H9 (cell line): ENCODE results near the gene CCDC194. TPM values are rescaled to one million over a fixed set of nuclear protein-coding genes. Genes with fewer than 3 reads are reported as not detected.

Source experiments
- DNase-seq: peaks from one replicate; pipeline ENCODE4 v3.0.0-alpha.2; 2017
- H2AFZ ChIP-seq: one replicate; pipeline ENCODE4 v1.6.1; 2013; ENCODE audit warnings: mild to moderate bottlenecking, low read length, control low read depth, moderate library complexity
- H2AK5ac ChIP-seq: 2 replicates; pipeline ENCODE4 v1.6.1; 2013; ENCODE audit warnings: low read length, control low read depth, mixed read lengths; ENCODE audit not compliant: insufficient read length
- H2BK120ac ChIP-seq: one replicate; pipeline ENCODE4 v1.6.1; 2013; ENCODE audit warnings: low read depth, mild to moderate bottlenecking, low read length, control low read depth, inconsistent platforms; ENCODE audit not compliant: poor library complexity, severe bottlenecking
- H2BK12ac ChIP-seq: 2 replicates; pipeline ENCODE4 v1.6.1; 2013; ENCODE audit warnings: low read length, control low read depth, mixed read lengths, low read depth; ENCODE audit not compliant: insufficient read length
- H2BK15ac ChIP-seq: 2 replicates; pipeline ENCODE4 v1.6.1; 2013; ENCODE audit warnings: low read depth, low read length, control low read depth
- H2BK20ac ChIP-seq: one replicate; pipeline ENCODE4 v1.6.1; 2013; ENCODE audit warnings: low read depth, mild to moderate bottlenecking, low read length, control low read depth, inconsistent platforms; ENCODE audit not compliant: poor library complexity, severe bottlenecking
- H2BK5ac ChIP-seq: 2 replicates; pipeline ENCODE4 v1.6.1; 2013; ENCODE audit warnings: low read length, control low read depth, mixed read lengths; ENCODE audit not compliant: insufficient read length
- H3K14ac ChIP-seq: 2 replicates; pipeline ENCODE4 v1.6.1; 2013; ENCODE audit warnings: low read length, control low read depth; ENCODE audit not compliant: insufficient read depth
- H3K18ac ChIP-seq: 2 replicates; pipeline ENCODE4 v1.6.1; 2013; ENCODE audit warnings: low read depth, mild to moderate bottlenecking, mixed read lengths, low read length, control low read depth; ENCODE audit not compliant: insufficient read length
- H3K23ac ChIP-seq: 2 replicates; pipeline ENCODE4 v1.6.1; 2013; ENCODE audit warnings: low read length, control low read depth, mixed read lengths, low read depth; ENCODE audit not compliant: insufficient read length
- H3K23me2 ChIP-seq: 2 replicates; pipeline ENCODE4 v1.6.1; 2013; ENCODE audit warnings: low read depth, mild to moderate bottlenecking, mixed read lengths, low read length, control low read depth; ENCODE audit not compliant: insufficient read length, poor library complexity, severe bottlenecking
- H3K27ac ChIP-seq: 2 replicates; pipeline ENCODE4 v1.5.1; 2013; ENCODE audit warnings: low read length, control low read depth, mixed read lengths, low read depth; ENCODE audit not compliant: insufficient read length
- H3K27me3 ChIP-seq: 2 replicates; pipeline ENCODE4 v1.6.1; 2013; ENCODE audit warnings: low read length, control low read depth, inconsistent platforms; ENCODE audit not compliant: insufficient read depth
- H3K4ac ChIP-seq: 2 replicates; pipeline ENCODE4 v1.6.1; 2013; ENCODE audit warnings: low read depth, mild to moderate bottlenecking, control low read depth, inconsistent platforms, low read length, moderate library complexity
- H3K4me1 ChIP-seq: 2 replicates; pipeline ENCODE4 v1.6.1; 2013; ENCODE audit warnings: low read length, control low read depth, inconsistent platforms; ENCODE audit not compliant: insufficient read depth
- H3K4me2 ChIP-seq: 2 replicates; pipeline ENCODE4 v1.6.1; 2013; ENCODE audit warnings: low read length, control low read depth, mixed read lengths; ENCODE audit not compliant: insufficient read length, insufficient read depth
- H3K56ac ChIP-seq: 2 replicates; pipeline ENCODE4 v1.6.1; 2013; ENCODE audit warnings: low read depth, mild to moderate bottlenecking, mixed read lengths, low read length, control low read depth; ENCODE audit not compliant: insufficient read length
- H3K79me1 ChIP-seq: 2 replicates; pipeline ENCODE4 v1.6.1; 2013; ENCODE audit warnings: low read depth, mild to moderate bottlenecking, moderate library complexity, low read length, control low read depth, inconsistent platforms; ENCODE audit not compliant: insufficient read depth, poor library complexity, severe bottlenecking
- H3K79me2 ChIP-seq: 2 replicates; pipeline ENCODE4 v1.6.1; 2013; ENCODE audit warnings: low read length, control low read depth, inconsistent platforms; ENCODE audit not compliant: insufficient read depth
- H3K9ac ChIP-seq: 2 replicates; pipeline ENCODE4 v1.6.1; 2013; ENCODE audit warnings: low read length, control low read depth, mixed read lengths; ENCODE audit not compliant: insufficient read length; ENCODE audit errors: extremely low read depth
- H3K9me3 ChIP-seq: one replicate; pipeline ENCODE4 v1.6.1; 2013; ENCODE audit warnings: low read depth, low read length, inconsistent platforms; ENCODE audit not compliant: control insufficient read depth
- H3T11ph ChIP-seq: one replicate; pipeline ENCODE4 v1.6.1; 2013; ENCODE audit warnings: mild to moderate bottlenecking, low read length, control low read depth, inconsistent platforms
- H4K20me1 ChIP-seq: one replicate; pipeline ENCODE4 v1.6.1; 2013; ENCODE audit not compliant: control insufficient read depth, insufficient read length, insufficient read depth
- H4K5ac ChIP-seq: 2 replicates; pipeline ENCODE4 v1.6.1; 2013; ENCODE audit warnings: low read depth, mild to moderate bottlenecking, mixed read lengths, low read length, control low read depth; ENCODE audit not compliant: insufficient read length
- H4K8ac ChIP-seq: replicated peaks from 2 replicates; pipeline ENCODE4 v1.6.1; 2013; ENCODE audit warnings: low read length, control low read depth, mixed read lengths, low read depth; ENCODE audit not compliant: insufficient read length
- H4K91ac ChIP-seq: 2 replicates; pipeline ENCODE4 v1.6.1; 2013; ENCODE audit warnings: low read depth, mild to moderate bottlenecking, moderate library complexity, mixed read lengths, low read length, control low read depth; ENCODE audit not compliant: insufficient read length
- H3K27ac Mint-ChIP-seq, 3 experiments: 2 replicates in 2 of 3; 3 replicates in 1 of 3; pipeline ENCODE4 v1.8.0; 2020 to 2021; ENCODE audit warnings: mixed read lengths in 3 of 3, mild to moderate bottlenecking in 1 of 3, moderate library complexity in 1 of 3
- H3K27me3 Mint-ChIP-seq: 2 replicates; pipeline ENCODE4 v1.8.0; 2021; ENCODE audit warnings: low read depth, mild to moderate bottlenecking, moderate library complexity, mixed read lengths
- H3K36me3 Mint-ChIP-seq, 3 experiments: 2 replicates in 2 of 3; 3 replicates in 1 of 3; pipeline ENCODE4 v1.8.0; 2020 to 2021; ENCODE audit warnings: low read depth in 3 of 3, mixed read lengths in 3 of 3; ENCODE audit not compliant: insufficient read depth in 1 of 3
- H3K4me1 Mint-ChIP-seq, 2 experiments: 2 replicates each; pipeline ENCODE4 v1.8.0; 2020; ENCODE audit warnings: mixed read lengths in 2 of 2
- H3K4me3 Mint-ChIP-seq, 2 experiments: 2 replicates in 1 of 2; 3 replicates in 1 of 2; pipeline ENCODE4 v1.8.0; 2020 to 2021; ENCODE audit warnings: mild to moderate bottlenecking in 2 of 2, mixed read lengths in 2 of 2, moderate library complexity in 1 of 2
- H3K9me3 Mint-ChIP-seq, 2 experiments: 2 replicates in 1 of 2; 3 replicates in 1 of 2; pipeline ENCODE4 v1.8.0; 2020; ENCODE audit warnings: mild to moderate bottlenecking in 2 of 2, mixed read lengths in 2 of 2, moderate library complexity in 1 of 2
- WGBS: extraction: QIAGEN DNeasy Blood & Tissue Kit; methylation state at CpG from one replicate; pipeline ENCODE4 v1.1.7; 2013; ENCODE audit warnings: missing lambda C conversion rate, low lambda C conversion rate, mixed read lengths; ENCODE audit not compliant: insufficient read length; ENCODE audit errors: extremely low coverage; 5-methylcytosine and 5-hydroxymethylcytosine counted together
- total RNA-seq: library from RNA; stranded (reverse); gene quantifications from 2 replicates; pipeline ENCODE4 v1.2.1, GENCODE V29; 2021
- TF ChIP-seq, protein P1 (sequence below): fragments of 200-600 bp; sonication (generic); conservative IDR thresholded peaks from 3 replicates; pipeline ENCODE4 v1.8.0; 2021; ENCODE audit warnings: antibody characterized with exemption, mild to moderate bottlenecking

Gene CCDC194
- total RNA-seq, 1 experiment from 2014 or later = 0.68 TPM

DNA sequence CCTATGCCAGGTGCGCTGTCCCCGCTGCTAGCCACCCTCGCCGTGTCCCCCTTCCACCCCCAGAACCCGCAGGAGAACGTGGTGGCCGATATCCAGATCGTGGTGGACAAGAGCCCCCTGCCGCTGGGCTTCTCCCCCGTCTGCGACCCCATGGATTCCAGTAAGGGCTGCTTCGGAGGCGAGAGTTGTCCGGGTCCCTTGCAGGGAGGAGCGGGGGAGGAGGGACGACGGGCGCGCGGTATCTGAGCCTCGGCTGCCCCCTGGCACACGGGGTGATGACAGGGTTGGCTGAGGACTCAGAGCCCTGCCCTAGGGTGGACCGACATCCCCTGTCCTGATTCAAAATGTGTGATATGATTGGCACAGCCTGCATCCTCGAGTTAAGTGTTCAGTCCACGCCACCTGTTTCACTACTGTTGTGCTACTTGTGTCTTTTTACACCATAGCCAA lies 26.5 kb upstream of the CCDC194 start:
- Histone ChIP-seq H3K4ac (no peak overlapping the region), H3K79me2 (no peaks in the 10 kb centered on the region), H2BK5ac (no peak overlapping the region), H4K5ac (no peak overlapping the region), H3K23me2 (peaks cover 11% of the 10 kb centered on the region), H4K8ac (no peak overlapping the region), H3K27ac (no peak overlapping the region), H3K9me3 (no peaks in the 10 kb centered on the region), H3K4me2 (peak overlapping the region; percentile 71), H3K9ac (peak overlapping the region; percentile 3), H2BK120ac (no peak overlapping the region), H3K27me3 (no peaks in the 10 kb centered on the region), H3K4me1 (no peaks in the 10 kb centered on the region; the same call in 1 of the 2 replicates), H2AK5ac (no peak overlapping the region), H3T11ph (no peak overlapping the region), H3K23ac (no peak overlapping the region), H4K20me1 (no peaks in the 10 kb centered on the region), H3K14ac (0 out of 2 replicates have a peak overlapping the region, but pooled peaks have one; percentile 17), H2BK20ac (no peak overlapping the region), H3K56ac (no peak overlapping the region), H4K91ac (no peak overlapping the region), H2BK12ac (no peak overlapping the region), H3K18ac (no peak overlapping the region), H3K79me1 (no peaks in the 10 kb centered on the region), H2BK15ac (no peak overlapping the region), H2AFZ (no peak overlapping the region)
- H3K9me3 Mint-ChIP-seq = no peaks in the 10 kb centered on the region; a peak in 1 of 5 replicates
- peak overlapping the region in 1 of 3 experiments; percentile 61; a peak in 2 of 7 replicates for H3K27ac Mint-ChIP-seq
- peaks cover 0 to 13% (median 4%) of the 10 kb centered on the region in 3 experiments; a peak in 2 of 7 replicates for H3K36me3 Mint-ChIP-seq
- TF ChIP-seq, protein P1, sequence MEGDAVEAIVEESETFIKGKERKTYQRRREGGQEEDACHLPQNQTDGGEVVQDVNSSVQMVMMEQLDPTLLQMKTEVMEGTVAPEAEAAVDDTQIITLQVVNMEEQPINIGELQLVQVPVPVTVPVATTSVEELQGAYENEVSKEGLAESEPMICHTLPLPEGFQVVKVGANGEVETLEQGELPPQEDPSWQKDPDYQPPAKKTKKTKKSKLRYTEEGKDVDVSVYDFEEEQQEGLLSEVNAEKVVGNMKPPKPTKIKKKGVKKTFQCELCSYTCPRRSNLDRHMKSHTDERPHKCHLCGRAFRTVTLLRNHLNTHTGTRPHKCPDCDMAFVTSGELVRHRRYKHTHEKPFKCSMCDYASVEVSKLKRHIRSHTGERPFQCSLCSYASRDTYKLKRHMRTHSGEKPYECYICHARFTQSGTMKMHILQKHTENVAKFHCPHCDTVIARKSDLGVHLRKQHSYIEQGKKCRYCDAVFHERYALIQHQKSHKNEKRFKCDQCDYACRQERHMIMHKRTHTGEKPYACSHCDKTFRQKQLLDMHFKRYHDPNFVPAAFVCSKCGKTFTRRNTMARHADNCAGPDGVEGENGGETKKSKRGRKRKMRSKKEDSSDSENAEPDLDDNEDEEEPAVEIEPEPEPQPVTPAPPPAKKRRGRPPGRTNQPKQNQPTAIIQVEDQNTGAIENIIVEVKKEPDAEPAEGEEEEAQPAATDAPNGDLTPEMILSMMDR = peak; percentile 37; the same call in 2 of the 3 replicates
- H3K4me1 Mint-ChIP-seq = peaks cover 25 to 39% of the 10 kb centered on the region in 2 experiments
- no CpG with 5 or more reads among the region's 25 CpGs for WGBS
- H3K4me3 Mint-ChIP-seq = peak overlapping the region; percentile 84 to 94
- H3K27me3 Mint-ChIP-seq = peaks cover 21% of the 10 kb centered on the region
- peak; percentile 59 for DNase-seq
